HEK293T (cell line): ENCODE results near the gene IGF2BP1.

ENCODE experiments used
- CTCF ChIA-PET: fragments of 350-600 bp; formaldehyde crosslinking; extraction: SDS; loops from one replicate; lab custom pipeline; 2021; ENCODE audit warnings: antibody characterized with exemption, inconsistent platforms; lab: Yijun Ruan, JAX
- POLR2A ChIA-PET: fragments of 350-600 bp; formaldehyde crosslinking; extraction: SDS; loops from one replicate; lab custom pipeline; 2020; ENCODE audit warnings: antibody characterized with exemption, inconsistent platforms; lab: Yijun Ruan, JAX
- DNase-seq: peaks from one replicate; pipeline ENCODE4 v3.0.0; 2012; ENCODE audit warnings: mixed read lengths; ENCODE audit errors: extremely low spot score
- ARNT ChIP-seq: fragments of 450-650 bp; IDR thresholded peaks from 2 replicates; pipeline ENCODE4 v1.6.1; 2017; ENCODE audit warnings: mild to moderate bottlenecking
- BHLHE40 ChIP-seq: fragments of 450-650 bp; IDR thresholded peaks from 2 replicates; pipeline ENCODE4 v1.6.1; 2016; ENCODE audit warnings: mild to moderate bottlenecking, moderate library complexity, borderline replicate concordance
- CTBP1 ChIP-seq: fragments of 450-650 bp; IDR thresholded peaks from 2 replicates; pipeline ENCODE4 v1.6.1; 2016; ENCODE audit warnings: borderline replicate concordance
- ELF4 ChIP-seq: fragments of 450-650 bp; IDR thresholded peaks from 2 replicates; pipeline ENCODE4 v1.6.1; 2017; ENCODE audit warnings: antibody characterized with exemption
- FOXA1 ChIP-seq: fragments of 450-650 bp; IDR thresholded peaks from 2 replicates; pipeline ENCODE4 v1.6.1; 2016; ENCODE audit warnings: mild to moderate bottlenecking
- FOXK2 ChIP-seq: fragments of 450-650 bp; IDR thresholded peaks from 2 replicates; pipeline ENCODE4 v1.6.1; 2016; ENCODE audit warnings: mild to moderate bottlenecking
- FOXM1 ChIP-seq: fragments of 450-650 bp; IDR thresholded peaks from 2 replicates; pipeline ENCODE4 v1.6.1; 2017; ENCODE audit warnings: mild to moderate bottlenecking, borderline replicate concordance
- HDGF ChIP-seq: fragments of 450-650 bp; IDR thresholded peaks from 2 replicates; pipeline ENCODE4 v1.6.1; 2017; ENCODE audit warnings: antibody characterized with exemption, borderline replicate concordance
- L3MBTL2 ChIP-seq: fragments of 450-650 bp; conservative IDR thresholded peaks from 2 replicates; pipeline ENCODE4 v1.6.1; 2016; ENCODE audit warnings: mild to moderate bottlenecking
- LEF1 ChIP-seq: fragments of 450-650 bp; IDR thresholded peaks from 2 replicates; pipeline ENCODE4 v1.6.1; 2017; ENCODE audit warnings: mild to moderate bottlenecking, borderline replicate concordance
- NFRKB ChIP-seq: fragments of 450-650 bp; IDR thresholded peaks from 2 replicates; pipeline ENCODE4 v1.6.1; 2016; ENCODE audit warnings: mild to moderate bottlenecking, moderate library complexity
- PKNOX1 ChIP-seq: fragments of 450-650 bp; IDR thresholded peaks from 2 replicates; pipeline ENCODE4 v1.6.1; 2016
- SP1 ChIP-seq: fragments of 450-650 bp; IDR thresholded peaks from 2 replicates; pipeline ENCODE4 v1.6.1; 2017
- SUZ12 ChIP-seq: fragments of 450-650 bp; IDR thresholded peaks from 2 replicates; pipeline ENCODE4 v1.6.1; 2016; ENCODE audit warnings: mild to moderate bottlenecking
- TARDBP ChIP-seq: fragments of 450-650 bp; IDR thresholded peaks from 2 replicates; pipeline ENCODE4 v1.6.1; 2016
- ZNF384 ChIP-seq: fragments of 450-650 bp; IDR thresholded peaks from 2 replicates; pipeline ENCODE4 v1.6.1; 2016

Gene IGF2BP1

GRCh38 chr17:48961516-48962233 is 35.5 kb upstream of the IGF2BP1 start:
- TF ChIP-seq ELF4 (no peak), L3MBTL2 (no peak), FOXA1 (no peak), PKNOX1 (no peak), CTBP1 (no peak), SUZ12 (no peak), HDGF (no peak), FOXK2 (no peak), LEF1 (no peak), NFRKB (no peak), ARNT (no peak), TARDBP (no peak), ZNF384 (no peak), BHLHE40 (no peak)
- POLR2A ChIA-PET = interaction anchor here (1.1 to 6.0 kb wide), 5 partner anchors 9 to 233 kb away, joined by 4 to 47 read pairs (median 15); partner anchors contain the start of genes IGF2BP1 and SNF8
- DNase-seq = no peak
- CTCF ChIA-PET = interaction anchor here (0.7 to 1.4 kb wide), 3 partner anchors 9 to 71 kb away, joined by 3 to 9 read pairs (median 3); no protein-coding TSS in a partner anchor

GRCh38 chr17:48970224-48970623 is 27.0 kb upstream of the IGF2BP1 start:
- TF ChIP-seq FOXM1 = no peak
- no peak for TF ChIP-seq SP1
- no peak for TF ChIP-seq ZNF384
- no peak for TF ChIP-seq ELF4
- peak; percentile 61 for DNase-seq
- CTCF ChIA-PET = interaction anchor here (1.0 to 1.4 kb wide), 2 partner anchors 8 to 62 kb away, joined by 3 read pairs; no protein-coding TSS in a partner anchor
- POLR2A ChIA-PET = interaction anchor here (0.5 to 6.8 kb wide), 5 partner anchors 10 to 222 kb away, joined by 3 to 73 read pairs (median 5); partner anchors contain the start of genes IGF2BP1 and SNF8

- DNase-seq = no peak
- TF ChIP-seq SP1 = no peak
- TF ChIP-seq FOXM1 = no peak
- TF ChIP-seq FOXA1 = no peak
- TF ChIP-seq CTBP1 = no peak
- TF ChIP-seq ELF4 = no peak
- POLR2A ChIA-PET = interaction anchor here (0.8 to 6.8 kb wide), 5 partner anchors 11 to 221 kb away, joined by 3 to 73 read pairs (median 5); partner anchors contain the start of genes IGF2BP1 and SNF8
- CTCF ChIA-PET = interaction anchor here (0.7 to 1.4 kb wide), 3 partner anchors 9 to 86 kb away, joined by 3 read pairs; no protein-coding TSS in a partner anchor
These were observed 26.1 kb upstream of the IGF2BP1 start for GRCh38 chr17:48970865-48971687.

GRCh38 chr17:48972749-48973097 is 24.5 kb upstream of the IGF2BP1 start:
- POLR2A ChIA-PET = interaction anchor here (1.1 to 6.8 kb wide), 2 partner anchors 23 to 58 kb away, joined by 3 to 73 read pairs; partner anchors contain the start of gene IGF2BP1
- DNase-seq = no peak
- TF ChIP-seq FOXK2 = no peak
- TF ChIP-seq TARDBP = no peak
- TF ChIP-seq ARNT = no peak
- no peak for TF ChIP-seq L3MBTL2
- no peak for TF ChIP-seq LEF1
- no peak for TF ChIP-seq FOXA1
- CTCF ChIA-PET = interaction anchor here (2.3 kb wide), 1 partner anchor 18 kb away, joined by 7 read pairs; no protein-coding TSS in a partner anchor

GRCh38 chr17:48973806-48974205 is 23.4 kb upstream of the IGF2BP1 start:
- POLR2A ChIA-PET = interaction anchor here (1.1 to 6.8 kb wide), 4 partner anchors 12 to 65 kb away, joined by 3 to 73 read pairs (median 5); partner anchors contain the start of genes IGF2BP1 and SNF8
- TF ChIP-seq SUZ12 = no peak
- TF ChIP-seq CTBP1 = no peak
- TF ChIP-seq FOXM1 = no peak
- no peak for TF ChIP-seq FOXK2
- TF ChIP-seq ARNT = no peak
- no peak for TF ChIP-seq ELF4
- no peak for TF ChIP-seq ZNF384
- TF ChIP-seq FOXA1 = no peak
- no peak for TF ChIP-seq LEF1
- no peak for TF ChIP-seq SP1
- TF ChIP-seq PKNOX1 = no peak
- TF ChIP-seq BHLHE40 = no peak
- DNase-seq = no peak
- CTCF ChIA-PET = interaction anchor here (0.7 to 2.3 kb wide), 4 partner anchors 12 to 40 kb away, joined by 3 to 7 read pairs (median 4); no protein-coding TSS in a partner anchor

- POLR2A ChIA-PET = interaction anchor here (1.6 kb wide), 1 partner anchor 14 kb away, joined by 5 read pairs; no protein-coding TSS in a partner anchor
These were observed 15.2 kb upstream of the IGF2BP1 start for GRCh38 chr17:48981927-48982539.

More at GRCh38 chr17:48981927-48982539, 15.2 kb upstream of the IGF2BP1 start:
- CTCF ChIA-PET = no interaction called here
- DNase-seq = no peak
- TF ChIP-seq SP1 (no peak), L3MBTL2 (no peak), BHLHE40 (no peak), HDGF (no peak), NFRKB (no peak)
